Stimulated activated naive CD8-positive, alpha-beta T cell treated with anti-CD3 and anti-CD28 coated beads, Interleukin-15, Interleukin-2, amounts not matched to agents 100 ng/mL and 50 ng/mL, for 24 hours (primary cell): ENCODE measurements around the gene AATK.

ENCODE experiments used
- H3K27ac Mint-ChIP-seq: one replicate; pipeline ENCODE4 v1.8.0; 2021; ENCODE audit warnings: mild to moderate bottlenecking, mixed read lengths
- H3K27me3 Mint-ChIP-seq: one replicate; pipeline ENCODE4 v1.8.0; 2021; ENCODE audit warnings: mixed read lengths
- H3K36me3 Mint-ChIP-seq: one replicate; pipeline ENCODE4 v1.8.0; 2021; ENCODE audit warnings: low read depth, mixed read lengths
- H3K4me1 Mint-ChIP-seq: one replicate; pipeline ENCODE4 v1.8.0; 2021; ENCODE audit warnings: low read depth, mixed read lengths
- H3K4me3 Mint-ChIP-seq: one replicate; pipeline ENCODE4 v1.8.0; 2021; ENCODE audit warnings: mild to moderate bottlenecking, mixed read lengths
- H3K9me3 Mint-ChIP-seq: one replicate; pipeline ENCODE4 v1.8.0; 2021; ENCODE audit warnings: mixed read lengths

Gene AATK

DNA sequence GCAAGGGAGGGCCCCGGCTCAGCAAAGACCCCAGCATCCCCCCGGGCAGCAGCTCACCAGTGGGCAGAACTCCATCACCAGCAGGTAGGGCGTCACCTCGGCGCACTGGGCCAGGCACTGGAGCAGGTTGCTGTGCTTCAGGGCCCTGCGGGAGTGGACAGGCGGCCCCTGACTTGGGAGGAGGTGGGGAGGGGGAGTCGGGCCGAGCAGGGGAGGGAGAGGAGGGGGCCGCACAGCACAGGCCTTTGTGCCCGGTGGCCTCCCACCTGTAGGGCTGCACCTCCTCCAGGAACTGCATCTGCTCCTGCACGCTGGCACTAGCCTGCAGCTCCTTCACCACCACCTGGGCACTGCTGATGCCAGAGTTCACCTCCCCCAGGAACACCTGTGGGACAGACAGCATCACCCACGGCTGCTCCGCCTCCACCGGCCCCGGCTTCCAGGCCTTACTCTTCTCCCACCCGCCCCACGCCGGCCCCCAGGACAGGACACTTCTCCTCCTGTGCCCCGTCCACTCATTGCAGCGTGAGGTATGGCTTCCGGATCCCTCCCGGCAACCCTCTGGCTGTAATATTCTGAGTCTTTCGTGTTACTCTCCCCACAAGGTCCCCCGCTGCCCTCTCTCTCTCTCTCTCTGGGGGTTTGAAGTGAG, 38.4 kb downstream of the AATK start:
- no peaks in the 10 kb centered on the region for H3K27me3 Mint-ChIP-seq
- H3K27ac Mint-ChIP-seq = no peak overlapping the region
- H3K4me3 Mint-ChIP-seq = no peak overlapping the region
- no peaks in the 10 kb centered on the region for H3K4me1 Mint-ChIP-seq
- no peaks in the 10 kb centered on the region for H3K36me3 Mint-ChIP-seq
- H3K9me3 Mint-ChIP-seq = no peaks in the 10 kb centered on the region

DNA sequence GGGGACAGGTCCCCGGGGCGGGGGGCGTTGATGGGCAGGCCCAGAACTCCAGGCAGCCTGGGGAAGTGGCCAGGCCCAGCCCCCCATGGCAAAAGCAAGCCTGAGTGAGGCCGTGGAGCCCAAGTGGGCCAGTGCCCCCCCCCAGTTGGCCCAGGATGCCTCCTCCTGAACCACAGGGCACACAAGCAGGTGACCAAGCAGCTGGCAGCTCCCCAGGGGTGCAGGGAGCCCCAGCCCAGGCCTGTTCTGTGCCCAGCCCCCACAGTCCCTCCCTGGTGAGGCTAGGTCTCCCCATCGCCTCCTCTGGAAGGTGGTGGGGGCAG, 38.9 kb downstream of the AATK start:
- no peak overlapping the region for H3K4me3 Mint-ChIP-seq
- no peaks in the 10 kb centered on the region for H3K27me3 Mint-ChIP-seq
- no peaks in the 10 kb centered on the region for H3K4me1 Mint-ChIP-seq
- no peak overlapping the region for H3K27ac Mint-ChIP-seq
- no peaks in the 10 kb centered on the region for H3K36me3 Mint-ChIP-seq
- no peaks in the 10 kb centered on the region for H3K9me3 Mint-ChIP-seq

- Mint-ChIP-seq H3K27me3 (no peaks in the 10 kb centered on the region), H3K4me1 (no peaks in the 10 kb centered on the region), H3K27ac (no peak overlapping the region), H3K36me3 (no peaks in the 10 kb centered on the region), H3K4me3 (no peak overlapping the region), H3K9me3 (no peaks in the 10 kb centered on the region)
These were observed 39.5 kb downstream of the AATK start for GRCh38 chr17:81126281-81127132.

DNA sequence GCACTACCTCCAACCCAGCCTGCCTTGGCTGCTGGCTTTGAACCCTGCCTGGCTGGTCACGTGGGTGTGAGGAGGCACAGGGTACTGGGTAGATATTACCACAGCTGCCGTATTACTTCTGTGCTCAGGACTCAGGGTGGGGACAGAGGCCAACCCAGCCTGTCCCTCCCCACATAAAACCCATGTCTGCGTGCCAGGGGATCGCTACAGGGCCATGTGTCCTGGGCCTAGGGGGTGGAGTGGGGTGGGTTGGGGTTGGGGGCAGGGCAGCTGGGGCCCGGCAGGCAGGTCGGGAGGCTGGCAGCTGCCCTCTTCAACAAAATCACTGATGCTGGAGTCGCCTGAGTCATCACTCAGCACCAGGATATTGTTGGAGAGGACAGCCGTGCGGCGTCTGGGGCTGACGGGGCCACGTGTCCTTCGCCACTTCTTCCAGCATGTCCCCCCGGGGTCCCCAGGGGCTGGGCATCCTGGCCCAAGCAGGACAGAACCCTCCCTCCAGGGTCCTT, 40.4 kb downstream of the AATK start:
- H3K36me3 Mint-ChIP-seq = no peaks in the 10 kb centered on the region
- H3K27me3 Mint-ChIP-seq = no peaks in the 10 kb centered on the region
- H3K4me3 Mint-ChIP-seq = no peak overlapping the region
- no peak overlapping the region for H3K27ac Mint-ChIP-seq
- H3K4me1 Mint-ChIP-seq = no peaks in the 10 kb centered on the region
- no peaks in the 10 kb centered on the region for H3K9me3 Mint-ChIP-seq

DNA sequence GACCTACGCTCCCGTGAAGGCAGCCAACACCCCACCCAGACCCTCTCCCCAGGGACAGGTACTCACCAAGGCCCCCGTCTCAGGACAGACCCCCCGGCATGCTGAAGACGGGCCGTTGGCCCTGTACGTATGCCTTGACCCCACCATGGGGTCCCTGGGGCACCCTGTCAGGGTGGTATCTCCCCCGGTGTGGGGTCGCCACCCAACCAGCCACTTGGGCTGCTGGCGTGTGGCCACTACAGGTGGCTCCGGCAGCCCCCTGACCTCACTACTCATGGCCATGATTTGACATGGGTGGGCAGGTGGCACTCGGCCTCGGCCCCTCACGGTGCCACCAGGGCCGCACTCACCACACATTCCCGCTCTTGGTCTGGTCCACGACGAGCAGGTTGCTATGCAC, 41.6 kb downstream of the AATK start:
- Mint-ChIP-seq H3K27me3 (no peaks in the 10 kb centered on the region), H3K36me3 (no peaks in the 10 kb centered on the region), H3K4me3 (no peak overlapping the region), H3K27ac (no peak overlapping the region), H3K4me1 (no peaks in the 10 kb centered on the region), H3K9me3 (no peaks in the 10 kb centered on the region)

DNA sequence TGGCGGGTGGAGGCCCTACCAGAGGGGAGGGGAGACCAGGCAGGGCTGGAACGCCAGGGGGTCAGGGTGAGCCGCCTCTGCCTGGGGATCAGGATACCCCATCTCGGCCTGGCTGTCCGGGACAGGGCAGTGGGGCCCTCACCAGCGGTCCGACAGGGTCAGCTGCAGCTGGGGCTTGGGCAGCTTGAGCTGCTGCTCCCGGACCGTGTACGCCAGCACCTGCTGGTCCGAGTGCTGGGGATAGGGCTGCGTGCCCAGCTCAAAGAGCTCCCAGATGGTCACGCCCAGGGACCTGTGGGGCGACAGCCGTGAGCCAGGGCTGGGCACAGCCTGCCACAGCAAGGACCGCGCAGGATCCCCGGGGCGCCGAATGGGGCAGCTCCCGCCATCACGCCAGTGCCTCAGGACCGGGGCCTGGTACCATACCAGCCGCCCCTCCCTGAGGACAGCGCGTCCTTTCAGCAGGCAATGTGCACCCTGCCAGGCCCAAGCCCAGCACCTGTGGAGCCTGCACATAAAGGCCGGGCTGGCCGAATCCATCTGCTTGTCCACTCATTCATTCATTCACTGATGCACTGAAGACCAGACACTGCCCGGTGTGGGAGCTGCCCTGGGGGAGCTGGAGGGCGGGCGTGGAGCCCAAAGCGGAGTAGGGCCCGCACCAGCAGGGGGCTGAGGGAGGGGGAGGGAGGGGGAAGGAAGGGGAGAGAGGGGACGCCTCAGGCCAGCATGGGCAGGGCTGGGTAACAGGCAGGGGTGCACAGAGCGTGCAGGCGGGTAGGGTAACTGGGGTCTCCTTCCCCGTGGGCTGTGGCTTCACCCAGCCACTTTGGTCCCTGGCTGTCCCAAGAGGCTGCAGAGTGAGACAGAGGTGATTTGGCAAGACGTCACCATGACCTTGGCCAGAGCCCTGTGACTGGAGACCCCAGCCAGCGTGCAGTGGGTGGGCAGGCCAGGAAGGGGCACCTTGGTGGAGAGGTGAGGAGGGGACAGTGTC, 42.7 kb downstream of the AATK start:
- no peak overlapping the region for H3K27ac Mint-ChIP-seq
- no peaks in the 10 kb centered on the region for H3K36me3 Mint-ChIP-seq
- no peaks in the 10 kb centered on the region for H3K27me3 Mint-ChIP-seq
- no peaks in the 10 kb centered on the region for H3K4me1 Mint-ChIP-seq
- H3K4me3 Mint-ChIP-seq = no peak overlapping the region
- H3K9me3 Mint-ChIP-seq = no peaks in the 10 kb centered on the region

DNA sequence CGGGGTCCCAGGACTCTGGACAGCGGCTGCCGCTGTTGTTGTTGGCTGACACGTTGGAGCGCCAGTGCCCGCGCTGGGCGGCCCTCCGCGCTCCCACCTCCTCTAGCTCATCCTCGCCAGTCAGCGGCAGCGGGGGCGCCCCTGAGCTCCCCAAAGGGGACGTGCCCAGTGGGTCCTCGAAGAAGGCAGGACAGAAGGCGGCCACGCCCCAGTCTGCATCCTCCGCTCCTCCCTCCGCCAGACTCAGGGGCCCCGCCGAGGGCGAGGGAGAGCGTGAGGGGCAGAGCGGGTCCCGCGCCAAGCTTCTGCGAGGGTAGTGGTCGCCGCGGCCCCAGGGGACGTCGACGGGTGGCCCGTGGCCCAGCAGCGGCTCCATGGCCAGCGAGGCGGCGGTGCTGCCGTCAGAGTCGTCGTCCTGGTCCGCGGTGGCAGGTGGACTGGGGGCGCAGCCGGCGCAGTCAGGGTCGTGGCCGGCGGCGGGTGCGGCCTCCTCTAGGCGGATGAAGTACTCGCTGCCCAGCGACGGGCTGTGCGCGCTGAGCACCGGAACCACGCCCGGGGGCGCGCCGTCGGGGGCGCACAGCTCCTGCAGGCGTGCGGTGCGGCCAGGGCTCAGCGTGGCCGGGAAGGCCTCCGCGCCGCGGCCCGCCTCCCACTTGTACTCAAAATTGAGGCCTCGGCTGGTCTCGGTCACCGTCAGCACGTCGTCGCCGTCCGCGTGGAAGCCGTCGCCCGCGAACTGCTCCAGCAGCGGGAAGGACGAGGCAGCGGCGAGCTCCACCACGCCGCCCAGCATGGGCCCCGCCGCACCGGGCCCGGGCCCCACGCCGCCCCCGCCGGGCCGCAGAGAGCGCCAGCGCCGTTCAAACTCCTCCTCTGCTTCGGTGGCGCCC, 43.9 kb downstream of the AATK start:
- no peaks in the 10 kb centered on the region for H3K4me1 Mint-ChIP-seq
- no peaks in the 10 kb centered on the region for H3K27me3 Mint-ChIP-seq
- H3K27ac Mint-ChIP-seq = no peak overlapping the region
- H3K36me3 Mint-ChIP-seq = no peaks in the 10 kb centered on the region
- no peaks in the 10 kb centered on the region for H3K9me3 Mint-ChIP-seq
- H3K4me3 Mint-ChIP-seq = no peak overlapping the region

DNA sequence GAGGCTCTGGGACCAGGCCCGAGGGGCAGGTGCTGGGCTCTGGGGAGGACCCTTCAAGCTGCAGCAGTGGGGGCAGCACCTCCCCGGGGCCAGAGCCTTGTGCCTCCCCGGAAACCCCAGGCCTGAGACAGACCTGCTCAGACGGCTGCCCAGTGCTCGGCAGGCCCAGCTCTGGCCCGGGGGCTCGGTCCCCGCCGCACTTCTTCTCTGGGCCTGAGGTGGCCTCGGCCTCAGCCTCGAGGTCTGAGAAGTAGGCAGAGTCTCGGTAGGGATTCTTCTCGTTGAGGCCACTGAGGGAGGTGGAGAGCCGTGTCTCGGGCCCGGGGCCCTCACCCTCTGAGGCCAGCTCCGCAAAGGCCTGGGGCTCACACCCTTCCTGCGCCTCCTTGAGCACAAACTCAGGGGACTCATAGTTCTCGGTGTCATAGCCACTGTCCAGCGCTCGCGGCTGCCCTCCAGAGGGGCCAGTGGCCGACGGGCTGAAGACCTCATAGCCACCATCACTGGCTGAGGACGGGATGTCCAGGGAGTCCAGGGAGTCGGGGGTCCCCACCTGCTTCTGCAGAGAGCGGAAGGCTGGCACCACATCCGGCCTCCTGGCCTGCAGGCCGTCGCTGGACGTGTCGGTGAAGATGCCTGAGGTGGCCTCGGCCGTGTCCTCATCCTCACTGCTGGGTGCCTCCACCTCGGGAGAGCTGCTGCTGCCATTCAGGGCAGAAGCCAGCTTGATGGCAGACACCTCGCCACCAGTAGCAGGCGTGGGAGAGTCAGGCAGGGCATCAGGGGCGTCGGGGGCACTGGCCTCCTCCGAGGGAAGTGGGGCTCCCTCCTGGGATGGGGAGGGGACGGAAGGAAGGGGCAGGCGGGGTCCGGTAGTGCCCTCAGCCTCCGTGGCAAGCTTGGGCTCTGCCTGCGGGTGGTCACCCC, 45.1 kb downstream of the AATK start:
- Mint-ChIP-seq H3K9me3 (no peaks in the 10 kb centered on the region), H3K4me3 (no peak overlapping the region), H3K36me3 (no peaks in the 10 kb centered on the region), H3K4me1 (no peaks in the 10 kb centered on the region), H3K27ac (no peak overlapping the region), H3K27me3 (no peaks in the 10 kb centered on the region)

DNA sequence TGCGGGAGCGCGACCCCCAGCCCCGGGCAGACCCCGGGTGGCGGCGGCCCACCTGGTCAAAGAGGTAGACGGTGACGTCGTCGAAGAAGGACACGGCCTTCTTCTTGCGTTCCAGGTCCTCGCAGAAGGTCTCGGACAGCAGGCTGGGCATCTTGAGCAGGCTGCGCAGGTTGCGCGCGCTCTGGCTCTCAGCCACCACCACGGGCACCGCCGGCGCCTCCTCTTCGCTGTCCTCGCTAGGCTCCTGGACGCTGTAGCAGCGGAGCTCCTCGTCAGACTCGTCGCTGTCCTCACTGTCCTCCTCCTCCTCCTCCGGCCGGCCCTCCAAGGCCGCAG, 45.9 kb downstream of the AATK start:
- no peak overlapping the region for H3K27ac Mint-ChIP-seq
- no peaks in the 10 kb centered on the region for H3K36me3 Mint-ChIP-seq
- no peaks in the 10 kb centered on the region for H3K9me3 Mint-ChIP-seq
- no peaks in the 10 kb centered on the region for H3K27me3 Mint-ChIP-seq
- no peaks in the 10 kb centered on the region for H3K4me1 Mint-ChIP-seq
- no peak overlapping the region for H3K4me3 Mint-ChIP-seq

DNA sequence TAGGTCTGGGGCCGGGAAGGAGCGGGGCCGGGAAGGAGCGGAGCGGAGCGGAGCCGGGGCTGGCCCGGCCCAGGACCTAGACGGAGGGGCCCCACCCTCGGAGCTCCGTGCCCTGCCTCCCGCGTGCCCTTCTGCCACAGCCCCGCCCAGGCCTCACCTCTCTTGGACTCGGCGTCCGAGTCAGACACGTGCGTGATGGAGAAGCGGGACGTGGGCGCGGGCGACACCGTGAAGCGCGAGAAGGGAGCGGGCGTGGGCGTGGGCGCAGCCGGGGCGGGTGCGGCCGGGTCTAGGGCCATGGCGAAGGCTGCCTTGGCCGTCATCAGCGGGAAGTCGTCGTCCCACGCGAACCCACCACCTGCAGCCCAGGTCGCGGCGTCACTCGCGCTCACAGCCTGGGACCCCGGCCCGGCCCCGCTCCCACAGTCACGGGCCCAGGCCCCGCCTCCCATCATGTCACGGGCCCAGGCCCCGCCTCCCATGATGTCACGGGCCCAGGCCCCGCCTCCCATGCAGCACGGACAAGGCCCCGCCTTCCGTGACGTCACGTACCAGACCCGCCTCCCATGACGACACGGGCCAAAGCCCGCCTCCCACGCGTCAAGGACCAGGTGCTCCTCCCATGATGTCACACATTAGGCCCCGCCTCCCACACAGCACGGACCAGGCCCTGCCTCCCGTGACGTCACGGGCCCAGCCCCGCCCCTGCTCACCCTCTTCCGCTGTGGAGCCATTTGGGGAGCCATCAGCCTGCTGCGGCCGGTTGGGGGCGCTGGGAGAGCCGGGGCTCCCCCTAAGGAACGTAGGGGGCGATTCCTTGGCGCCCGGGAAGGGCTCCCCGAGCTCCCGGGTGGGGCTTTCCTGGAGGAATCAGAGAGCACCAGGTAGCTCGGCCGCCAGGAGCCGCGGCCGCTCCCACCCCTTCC, 46.5 kb downstream of the AATK start:
- H3K4me3 Mint-ChIP-seq = peak overlapping the region; percentile 20
- no peaks in the 10 kb centered on the region for H3K4me1 Mint-ChIP-seq
- H3K9me3 Mint-ChIP-seq = no peaks in the 10 kb centered on the region
- no peaks in the 10 kb centered on the region for H3K36me3 Mint-ChIP-seq
- H3K27me3 Mint-ChIP-seq = no peaks in the 10 kb centered on the region
- H3K27ac Mint-ChIP-seq = no peak overlapping the region

GRCh38 chr17:81118308-81119221, 47.5 kb downstream of the AATK start:
- no peak overlapping the region for H3K27ac Mint-ChIP-seq
- no peaks in the 10 kb centered on the region for H3K9me3 Mint-ChIP-seq
- H3K27me3 Mint-ChIP-seq = no peaks in the 10 kb centered on the region
- no peak overlapping the region for H3K4me3 Mint-ChIP-seq
- H3K36me3 Mint-ChIP-seq = no peaks in the 10 kb centered on the region
- no peaks in the 10 kb centered on the region for H3K4me1 Mint-ChIP-seq

DNA sequence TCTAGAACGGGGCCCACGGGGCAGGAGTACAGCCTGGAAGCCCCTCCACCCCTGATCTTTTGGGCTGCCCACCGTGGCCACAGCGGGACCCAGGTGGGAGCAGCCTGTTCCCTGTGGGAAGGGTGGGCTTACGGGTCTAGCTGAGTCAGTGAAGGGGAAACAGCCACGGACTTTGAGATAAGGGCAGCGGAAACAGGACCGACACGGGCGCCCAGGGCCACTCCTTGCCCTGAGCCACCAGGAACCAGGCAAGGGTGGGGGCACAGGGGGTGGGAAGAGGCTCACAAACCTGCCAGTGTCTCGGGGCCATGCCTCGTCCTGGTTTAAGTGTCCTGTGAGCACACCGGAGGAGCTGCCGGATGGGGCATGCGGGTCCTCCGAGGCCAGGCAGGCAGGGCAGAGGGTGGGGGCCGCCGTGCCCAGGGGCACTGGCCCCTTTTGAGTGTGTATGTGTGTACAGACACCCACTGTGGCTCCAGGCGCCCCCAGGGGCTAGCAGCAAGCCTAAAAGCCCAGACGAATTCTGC, 48.3 kb downstream of the AATK start:
- no peaks in the 10 kb centered on the region for H3K36me3 Mint-ChIP-seq
- no peaks in the 10 kb centered on the region for H3K4me1 Mint-ChIP-seq
- H3K9me3 Mint-ChIP-seq = no peaks in the 10 kb centered on the region
- no peak overlapping the region for H3K4me3 Mint-ChIP-seq
- no peak overlapping the region for H3K27ac Mint-ChIP-seq
- H3K27me3 Mint-ChIP-seq = no peaks in the 10 kb centered on the region
